Stimulated activated CD8-positive, alpha-beta memory T cell treated with anti-CD3 and anti-CD28 coated beads, Interleukin-2, amount 100 ng/mL, for 48 hours (primary cell): ENCODE results near the gene LMTK2.
A peak's percentile ranks its signal among the peaks of the same experiment; 100 is the strongest.
"Not testable (repeated sequence)": the region's sequence is repeated elsewhere in the genome, so short reads cannot be mapped to it uniquely, and the experiment has no call there.

Experiments
- DNase-seq, 2 donors: peaks; one replicate each; pipeline ENCODE4 v3.0.0-alpha.2; 2020; ENCODE audit warnings: low read depth in 2 of 2

Gene LMTK2

GRCh38 chr7:98105942-98106544, 619 bp upstream of the LMTK2 start:
- DNase-seq, result no peak

GRCh38 chr7:98107313-98107721, 655 bp downstream of the LMTK2 start:
- peak in 1 of 2 donors; percentile 10 for DNase-seq

- DNase-seq, result no peak
These were observed 3.8 kb downstream of the LMTK2 start for GRCh38 chr7:98110249-98111022.

DNA sequence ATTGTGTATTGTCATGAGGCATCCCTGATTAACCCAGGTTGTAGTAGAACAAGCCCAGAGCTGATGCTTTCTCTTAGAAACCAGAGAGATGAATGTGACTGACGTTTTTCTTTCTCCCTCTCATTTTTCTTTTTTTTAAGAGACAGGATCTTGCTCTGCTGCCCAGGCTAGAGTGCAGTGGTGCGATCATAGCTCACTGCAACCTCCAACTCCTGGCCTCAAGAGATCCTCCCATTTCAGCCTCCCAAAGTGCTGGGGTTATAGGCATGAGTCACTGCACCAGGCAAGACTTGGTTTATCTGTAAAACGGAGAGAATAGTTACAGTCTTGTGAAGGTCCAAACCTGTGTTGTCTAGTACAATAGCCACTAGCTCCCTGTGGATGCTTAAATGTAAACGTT, 5.4 kb downstream of the LMTK2 start:
- DNase-seq, result no peak

- DNase-seq, result no peak
These were observed 9.3 kb downstream of the LMTK2 start for GRCh38 chr7:98115746-98116525.

- DNase-seq, result no peak
These were observed 10.2 kb downstream of the LMTK2 start for GRCh38 chr7:98116656-98117461.

DNA sequence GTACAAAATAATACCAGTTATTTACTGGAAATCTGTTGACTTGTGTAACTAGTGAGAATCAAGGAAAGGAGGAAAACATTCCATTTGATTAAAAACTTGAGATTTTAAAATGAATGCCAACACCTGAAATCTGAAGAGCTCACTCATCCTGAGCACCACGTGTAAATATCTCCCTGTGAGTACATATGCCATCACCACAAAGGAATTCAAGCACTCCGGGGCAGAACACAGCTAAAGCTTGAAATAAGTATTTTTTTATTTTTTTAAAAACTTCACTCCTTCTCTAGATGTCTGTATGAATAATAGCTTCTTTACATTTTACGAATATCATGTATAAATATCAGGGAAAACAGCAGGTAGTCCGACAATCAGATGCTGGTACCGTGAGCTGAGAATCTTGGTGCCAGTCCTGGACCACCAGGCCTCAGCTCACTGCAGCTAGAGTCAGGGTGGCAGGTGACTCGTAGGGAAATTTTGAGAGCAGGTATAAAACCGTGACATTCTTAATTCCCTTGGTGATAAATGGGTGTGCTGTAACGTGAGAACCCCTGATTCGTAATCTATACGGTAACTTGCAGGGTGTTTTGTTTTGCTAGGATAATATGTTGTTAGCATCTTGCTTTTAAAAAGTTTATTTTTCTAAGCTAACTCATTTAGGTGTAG, 12.7 kb downstream of the LMTK2 start:
- no peak for DNase-seq

DNA sequence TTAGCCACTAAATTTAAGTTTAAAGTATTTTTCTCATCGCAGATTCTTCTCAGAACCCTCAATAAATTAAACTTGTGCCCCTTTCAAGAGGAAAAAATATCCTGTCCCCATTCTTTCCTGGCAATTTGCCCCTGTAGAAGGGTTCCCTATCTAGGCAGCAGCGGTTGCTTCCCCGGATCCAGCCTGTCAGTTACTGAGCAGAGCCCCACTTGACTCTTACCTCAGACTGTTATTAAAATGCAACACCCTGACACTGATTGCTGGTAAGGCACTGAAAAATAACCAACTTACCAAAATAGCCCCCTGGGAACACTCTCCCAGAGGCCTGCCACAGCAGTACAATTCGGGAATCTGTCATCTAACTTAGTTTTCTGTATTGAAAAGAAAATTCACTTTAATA, 13.9 kb downstream of the LMTK2 start:
- DNase-seq, result no peak

DNA sequence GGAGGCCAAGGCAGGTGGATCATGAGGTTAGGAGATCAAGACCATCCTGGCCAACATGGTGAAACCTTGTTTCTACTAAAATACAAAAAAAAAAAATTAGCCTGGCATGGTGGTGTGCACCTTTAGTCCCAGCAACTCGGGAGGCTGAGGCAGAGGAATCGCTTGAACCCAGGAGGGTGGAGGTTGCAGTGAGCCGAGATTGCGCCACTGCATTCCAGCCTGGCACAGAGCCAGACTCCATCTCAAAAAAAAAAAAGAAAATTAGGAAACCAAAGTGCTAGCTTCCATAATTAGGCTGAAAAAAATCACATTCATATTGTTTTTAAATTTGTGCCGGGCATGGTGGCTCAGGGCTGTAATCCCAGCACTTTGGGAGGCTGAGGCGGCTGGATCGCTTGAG, 14.7 kb downstream of the LMTK2 start:
- not testable (repeated sequence) for DNase-seq

DNA sequence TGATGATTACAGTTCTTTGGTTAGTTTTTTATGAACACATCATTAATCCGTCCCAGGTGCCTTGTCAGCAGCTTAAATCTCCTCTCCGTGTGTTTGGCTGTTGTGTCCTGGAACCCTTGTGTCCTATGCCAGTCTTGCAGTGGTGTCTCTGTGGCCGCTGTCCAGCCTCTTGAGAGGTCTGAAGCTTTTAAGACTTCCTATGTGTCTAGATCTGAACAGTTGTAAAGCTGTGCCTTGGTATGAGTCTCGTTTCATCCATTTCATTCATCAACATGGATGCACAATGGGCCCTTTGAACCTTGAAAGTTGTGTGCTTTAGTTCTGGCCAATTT, 16.7 kb downstream of the LMTK2 start:
- no peak for DNase-seq

- DNase-seq, result no peak
These were observed 19.1 kb downstream of the LMTK2 start for GRCh38 chr7:98125759-98126158.

DNA sequence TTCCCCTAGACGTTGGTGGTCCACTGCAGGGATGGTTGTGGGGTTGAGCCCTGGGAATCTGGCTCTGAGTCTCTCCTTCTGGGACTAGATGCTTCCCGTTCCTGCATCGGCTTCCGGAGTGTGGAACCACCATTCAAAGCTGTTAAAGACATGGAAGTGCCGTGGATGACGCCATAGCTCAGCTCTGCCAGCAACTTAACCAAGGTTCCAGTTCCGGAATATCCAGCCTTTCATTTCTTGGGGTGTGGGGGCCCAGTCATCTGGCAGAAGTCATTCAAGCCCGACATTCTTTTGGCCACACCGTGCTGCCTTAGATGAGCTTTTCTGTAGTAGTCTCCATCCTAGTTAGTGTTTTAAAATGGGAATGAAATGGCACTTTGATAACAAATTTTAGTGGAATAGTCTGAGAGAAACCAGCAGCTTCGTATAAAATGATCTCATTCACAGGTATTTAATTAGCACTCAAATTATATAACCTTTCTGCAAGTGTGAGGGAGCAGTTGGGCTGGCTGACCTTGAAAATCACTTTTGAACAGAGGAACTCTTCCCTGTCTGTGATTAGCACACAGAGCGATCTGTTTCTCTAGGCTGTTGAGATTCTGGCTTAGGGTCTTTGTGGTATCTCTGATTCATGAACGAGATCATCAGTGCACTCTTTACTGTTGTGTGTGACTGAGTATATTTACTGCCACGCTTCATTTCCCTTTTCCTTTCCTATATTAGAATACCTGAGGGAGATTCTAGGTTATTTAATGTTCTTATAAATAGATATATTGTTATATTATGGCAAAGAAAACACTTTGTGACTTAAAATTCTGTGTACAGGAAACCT, 19.9 kb downstream of the LMTK2 start:
- no peak for DNase-seq

GRCh38 chr7:98128346-98128745, 21.7 kb downstream of the LMTK2 start:
- no peak for DNase-seq

GRCh38 chr7:98130959-98131358, 24.3 kb downstream of the LMTK2 start:
- DNase-seq, result no peak

- no peak for DNase-seq
These were observed 26.5 kb downstream of the LMTK2 start for GRCh38 chr7:98133181-98133580.

GRCh38 chr7:98133621-98134303, 27.1 kb downstream of the LMTK2 start:
- DNase-seq, result no peak

GRCh38 chr7:98134420-98135228, 28.0 kb downstream of the LMTK2 start:
- DNase-seq, result no peak

GRCh38 chr7:98135984-98136383, 29.3 kb downstream of the LMTK2 start:
- no peak for DNase-seq

GRCh38 chr7:98136423-98136822, 29.8 kb downstream of the LMTK2 start:
- no peak for DNase-seq
